ENCODE results near the gene DCTN4. TPM values are rescaled to one million over a fixed set of nuclear protein-coding genes. Genes with fewer than 3 reads are reported as not detected.

DCTN4 gene
- total RNA-seq, 4 donors from 2014 or later: 23.2 to 55.3 (median 42.4) TPM

DNA sequence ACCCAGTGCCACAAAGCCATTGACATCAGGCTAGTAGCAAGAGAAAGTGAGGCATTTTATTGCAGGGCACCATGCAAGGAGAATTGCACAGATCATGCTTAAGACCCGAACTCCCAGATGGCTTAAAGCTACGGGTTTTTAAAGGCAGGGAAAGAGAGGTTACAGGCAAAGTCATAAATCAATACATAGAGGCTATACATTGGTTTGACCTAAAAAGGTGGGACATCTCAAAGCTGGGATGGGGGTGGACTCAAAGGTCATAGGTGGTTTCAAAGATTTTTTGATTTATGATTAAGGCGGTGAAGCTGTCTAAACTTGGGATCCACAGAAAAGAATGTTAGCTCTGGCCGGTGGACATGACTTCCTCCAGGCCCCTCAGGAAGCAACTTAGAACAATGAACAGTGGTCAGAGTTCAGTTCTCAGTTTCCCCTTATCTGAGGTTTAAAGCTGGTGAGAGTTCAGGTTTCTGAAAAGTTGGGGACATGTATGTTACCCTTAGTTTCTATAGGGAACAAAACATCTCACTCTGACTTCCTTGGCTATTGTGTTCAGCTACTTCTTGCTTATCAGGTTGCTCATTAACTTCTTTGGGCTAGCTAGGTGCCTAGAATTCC lies 51.9 kb downstream of the DCTN4 start:
- Histone ChIP-seq H3K36me3 (peaks cover 0 to 27% (median 10%) of the 10 kb centered on the region in 4 donors), H3K27ac (no peak overlapping the region), H3K4me1 (peaks cover 0 to 15% (median 6%) of the 10 kb centered on the region in 4 donors), H3K4me3 (no peak overlapping the region), H3K9me3 (no peaks in the 10 kb centered on the region), H3K27me3 (no peaks in the 10 kb centered on the region)
- intact Hi-C loops (cut with DNase I; ENCODE audit: low total_unique reads): no loop called here
- no peak for TF ChIP-seq POLR2AphosphoS5 (IDR thresholded peaks at IDR 0.05)
- TF ChIP-seq POLR2A (IDR thresholded peaks at IDR 0.05): no peak
- TF ChIP-seq, protein P1, sequence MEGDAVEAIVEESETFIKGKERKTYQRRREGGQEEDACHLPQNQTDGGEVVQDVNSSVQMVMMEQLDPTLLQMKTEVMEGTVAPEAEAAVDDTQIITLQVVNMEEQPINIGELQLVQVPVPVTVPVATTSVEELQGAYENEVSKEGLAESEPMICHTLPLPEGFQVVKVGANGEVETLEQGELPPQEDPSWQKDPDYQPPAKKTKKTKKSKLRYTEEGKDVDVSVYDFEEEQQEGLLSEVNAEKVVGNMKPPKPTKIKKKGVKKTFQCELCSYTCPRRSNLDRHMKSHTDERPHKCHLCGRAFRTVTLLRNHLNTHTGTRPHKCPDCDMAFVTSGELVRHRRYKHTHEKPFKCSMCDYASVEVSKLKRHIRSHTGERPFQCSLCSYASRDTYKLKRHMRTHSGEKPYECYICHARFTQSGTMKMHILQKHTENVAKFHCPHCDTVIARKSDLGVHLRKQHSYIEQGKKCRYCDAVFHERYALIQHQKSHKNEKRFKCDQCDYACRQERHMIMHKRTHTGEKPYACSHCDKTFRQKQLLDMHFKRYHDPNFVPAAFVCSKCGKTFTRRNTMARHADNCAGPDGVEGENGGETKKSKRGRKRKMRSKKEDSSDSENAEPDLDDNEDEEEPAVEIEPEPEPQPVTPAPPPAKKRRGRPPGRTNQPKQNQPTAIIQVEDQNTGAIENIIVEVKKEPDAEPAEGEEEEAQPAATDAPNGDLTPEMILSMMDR (IDR thresholded peaks at IDR 0.05): no peak
- TF ChIP-seq EP300 (IDR thresholded peaks at IDR 0.05; ENCODE audit: low read depth): no peak
- no peak for DNase-seq
- in situ Hi-C loops (cut with MboI; ENCODE audit: low pct_ligation_motif_present in 1 of 4, low pct_unique_long_range_greater_than_20kb in 1 of 4, low sequenced_read_pairs in 3 of 4): no loop called here
- WGBS, 2 donors (ENCODE audit: low coverage in 1 of 2): 68 to 73% methylated on average over 2 to 4 of the region's 4 CpGs

DNA sequence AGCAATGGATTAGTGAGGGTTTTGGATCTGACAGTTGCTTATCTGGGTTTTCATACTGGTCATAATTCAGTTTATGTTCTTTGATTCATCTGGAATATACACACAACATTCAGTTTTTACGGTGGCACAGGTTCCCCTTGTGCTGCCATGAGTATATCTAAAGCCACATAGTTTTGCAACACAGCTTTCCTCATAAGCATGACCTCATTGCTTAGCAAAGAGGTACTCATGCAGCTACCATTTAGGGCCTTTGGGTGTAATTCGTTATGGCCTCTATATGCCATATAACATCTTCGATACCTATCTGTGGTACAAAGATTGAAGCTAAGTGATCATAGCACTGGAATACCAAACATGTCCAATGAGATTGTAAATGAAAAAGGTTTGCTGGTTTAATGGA lies 55.1 kb downstream of the DCTN4 start:
- peaks cover 11 to 32% (median 21%) of the 10 kb centered on the region in 4 donors for H3K4me1 ChIP-seq
- no peaks in the 10 kb centered on the region for H3K36me3 ChIP-seq
- no peaks in the 10 kb centered on the region for H3K27me3 ChIP-seq
- peak overlapping the region in 3 of 4 donors; percentile 28 to 64 (median 53) for H3K27ac ChIP-seq
- DNase-seq: no peak
- TF ChIP-seq POLR2A (IDR thresholded peaks at IDR 0.05): no peak
- no peak for TF ChIP-seq POLR2AphosphoS5 (IDR thresholded peaks at IDR 0.05)
- TF ChIP-seq EP300 (IDR thresholded peaks at IDR 0.05; ENCODE audit: low read depth): no peak
- TF ChIP-seq, protein P1 (IDR thresholded peaks at IDR 0.05): no peak
- in situ Hi-C loops (cut with MboI; ENCODE audit: low pct_ligation_motif_present in 1 of 4, low pct_unique_long_range_greater_than_20kb in 1 of 4, low sequenced_read_pairs in 3 of 4) (no loop called here), intact Hi-C loops (cut with DNase I; ENCODE audit: low total_unique reads) (no loop called here)
- H3K9me3 ChIP-seq: no peaks in the 10 kb centered on the region
- 29 to 69% methylated on average over 1 to 3 of the region's 3 CpGs for WGBS, 2 donors (ENCODE audit: low coverage in 1 of 2)
- H3K4me3 ChIP-seq: no peak overlapping the region

DNA sequence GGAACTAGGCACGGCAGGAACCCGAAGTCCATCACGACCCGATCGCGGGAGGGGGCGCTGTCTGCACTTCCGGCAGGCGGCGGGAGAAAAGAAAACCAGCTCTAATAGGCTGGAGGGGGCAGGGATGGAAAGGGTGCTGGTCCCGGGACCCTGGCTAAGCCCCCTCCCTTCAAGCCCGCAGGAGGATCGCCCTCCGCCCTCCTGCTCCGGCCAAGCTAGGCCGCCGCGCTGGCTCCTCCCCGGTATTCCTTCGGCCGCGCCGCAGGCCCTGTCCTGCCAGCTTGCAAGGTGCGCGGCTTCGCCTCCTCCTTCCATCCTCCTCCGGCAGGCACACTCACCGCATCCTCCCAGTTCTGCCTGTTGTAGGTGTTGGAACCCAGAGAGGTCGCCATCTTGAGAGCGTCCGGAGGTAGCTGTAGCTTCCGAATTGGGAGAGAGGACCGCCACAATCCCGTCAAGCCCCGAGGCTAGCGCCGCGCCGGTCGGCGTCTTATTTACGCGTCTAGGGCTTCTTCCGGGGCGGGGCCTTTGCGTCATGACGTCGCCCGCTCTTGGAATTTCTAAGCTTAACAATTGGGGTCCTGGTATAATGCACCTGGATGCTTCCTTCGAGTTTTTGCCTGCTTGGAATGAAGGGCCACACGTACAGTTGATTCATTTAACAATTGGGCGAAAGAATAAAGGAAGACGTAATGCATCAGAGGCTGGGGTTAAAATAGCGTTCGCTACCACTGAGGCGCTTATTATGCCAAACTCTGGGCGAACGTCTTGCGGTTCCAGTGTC lies 58.0 kb downstream of the DCTN4 start, which contains the start of gene RBM22:
RBM22 (minus strand) TSS at position 469 of the 784 bp plus-strand sequence; CDS start at position 392, 77 bp downstream.
- Histone ChIP-seq H3K4me1 (peaks cover 11 to 32% (median 22%) of the 10 kb centered on the region in 4 donors), H3K36me3 (peaks cover 0 to 26% (median 13%) of the 10 kb centered on the region in 4 donors), H3K27ac (peak within 1 kb of the TSS; percentile 95 to 98 (median 96)), H3K4me3 (peak within 1 kb of the TSS; percentile 88 to 98 (median 92)), H3K27me3 (no peaks in the 10 kb centered on the region), H3K9me3 (no peaks in the 10 kb centered on the region)
- intact Hi-C loops (cut with DNase I; ENCODE audit: low total_unique reads) (no loop called here), in situ Hi-C loops (cut with MboI; ENCODE audit: low pct_ligation_motif_present in 1 of 4, low pct_unique_long_range_greater_than_20kb in 1 of 4, low sequenced_read_pairs in 3 of 4) (no loop called here)
- TF ChIP-seq POLR2A (IDR thresholded peaks at IDR 0.05) (peak; percentile 91), POLR2AphosphoS5 (IDR thresholded peaks at IDR 0.05) (peak; percentile 83 to 92 (median 90)), EP300 (IDR thresholded peaks at IDR 0.05; ENCODE audit: low read depth) (no peak)
- TF ChIP-seq, protein P1 (IDR thresholded peaks at IDR 0.05): peak; percentile 55 to 80 (median 69)
- WGBS, 2 donors (ENCODE audit: low coverage in 1 of 2): 0% methylated on average over 9 to 58 of the region's 59 CpGs
- DNase-seq: peak; percentile 94

DNA sequence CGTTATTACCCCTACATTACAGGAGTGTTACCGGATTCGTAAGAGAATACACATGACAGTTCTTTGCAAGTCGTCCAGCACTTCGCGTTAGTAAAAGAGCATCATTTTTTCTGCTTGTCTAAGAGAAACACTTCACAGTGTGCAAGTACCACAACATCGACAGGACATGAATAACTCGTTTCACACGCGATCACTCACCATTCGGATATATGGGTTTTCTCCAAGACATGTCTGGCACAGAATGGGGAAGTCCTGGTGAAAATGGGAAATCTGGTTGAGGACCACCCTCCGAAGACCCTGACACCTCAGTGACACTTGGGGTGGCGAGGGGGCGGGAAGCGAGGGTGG lies 58.6 kb downstream of the DCTN4 start:
- intact Hi-C loops (cut with DNase I; ENCODE audit: low total_unique reads): no loop called here
- Histone ChIP-seq H3K27ac (peak overlapping the region; percentile 95 to 98 (median 96)), H3K4me3 (peak overlapping the region; percentile 88 to 98 (median 92)), H3K9me3 (no peaks in the 10 kb centered on the region), H3K36me3 (peaks cover 0 to 31% (median 16%) of the 10 kb centered on the region in 4 donors), H3K27me3 (no peaks in the 10 kb centered on the region), H3K4me1 (peaks cover 11 to 32% (median 22%) of the 10 kb centered on the region in 4 donors)
- TF ChIP-seq POLR2AphosphoS5 (IDR thresholded peaks at IDR 0.05): no peak
- TF ChIP-seq, protein P1 (IDR thresholded peaks at IDR 0.05): no peak
- no peak for TF ChIP-seq POLR2A (IDR thresholded peaks at IDR 0.05)
- no peak for TF ChIP-seq EP300 (IDR thresholded peaks at IDR 0.05; ENCODE audit: low read depth)
- no peak for DNase-seq
- in situ Hi-C loops (cut with MboI; ENCODE audit: low pct_ligation_motif_present in 1 of 4, low pct_unique_long_range_greater_than_20kb in 1 of 4, low sequenced_read_pairs in 3 of 4): no loop called here
- 2 to 6% methylated on average over 11 to 15 of the region's 15 CpGs for WGBS, 2 donors (ENCODE audit: low coverage in 1 of 2)

All from transverse colon (tissue), 4 donors.